Measurements from ENCODE around the gene ZBTB11.
"Not testable (repeated sequence)": the region's sequence is repeated elsewhere in the genome, so short reads cannot be mapped to it uniquely, and the experiment has no call there.

GRCh38 chr3:101641397-101642115, 35.4 kb downstream of the ZBTB11 start:
- TF ChIP-seq ZNF184 (tag by site-specific recombination; IDR thresholded peaks at IDR 0.05); CTCF (tag by site-specific recombination; IDR thresholded peaks at IDR 0.05); BCL11A (tag by site-specific recombination; IDR thresholded peaks at IDR 0.05; ENCODE audit: low read depth); ZNF221 (tag by site-specific recombination; IDR thresholded peaks at IDR 0.05; ENCODE audit: borderline replicate concordance); ZNF121 (tag by site-specific recombination; IDR thresholded peaks at IDR 0.05): not testable (repeated sequence)
- TF ChIP-seq, protein P1, sequence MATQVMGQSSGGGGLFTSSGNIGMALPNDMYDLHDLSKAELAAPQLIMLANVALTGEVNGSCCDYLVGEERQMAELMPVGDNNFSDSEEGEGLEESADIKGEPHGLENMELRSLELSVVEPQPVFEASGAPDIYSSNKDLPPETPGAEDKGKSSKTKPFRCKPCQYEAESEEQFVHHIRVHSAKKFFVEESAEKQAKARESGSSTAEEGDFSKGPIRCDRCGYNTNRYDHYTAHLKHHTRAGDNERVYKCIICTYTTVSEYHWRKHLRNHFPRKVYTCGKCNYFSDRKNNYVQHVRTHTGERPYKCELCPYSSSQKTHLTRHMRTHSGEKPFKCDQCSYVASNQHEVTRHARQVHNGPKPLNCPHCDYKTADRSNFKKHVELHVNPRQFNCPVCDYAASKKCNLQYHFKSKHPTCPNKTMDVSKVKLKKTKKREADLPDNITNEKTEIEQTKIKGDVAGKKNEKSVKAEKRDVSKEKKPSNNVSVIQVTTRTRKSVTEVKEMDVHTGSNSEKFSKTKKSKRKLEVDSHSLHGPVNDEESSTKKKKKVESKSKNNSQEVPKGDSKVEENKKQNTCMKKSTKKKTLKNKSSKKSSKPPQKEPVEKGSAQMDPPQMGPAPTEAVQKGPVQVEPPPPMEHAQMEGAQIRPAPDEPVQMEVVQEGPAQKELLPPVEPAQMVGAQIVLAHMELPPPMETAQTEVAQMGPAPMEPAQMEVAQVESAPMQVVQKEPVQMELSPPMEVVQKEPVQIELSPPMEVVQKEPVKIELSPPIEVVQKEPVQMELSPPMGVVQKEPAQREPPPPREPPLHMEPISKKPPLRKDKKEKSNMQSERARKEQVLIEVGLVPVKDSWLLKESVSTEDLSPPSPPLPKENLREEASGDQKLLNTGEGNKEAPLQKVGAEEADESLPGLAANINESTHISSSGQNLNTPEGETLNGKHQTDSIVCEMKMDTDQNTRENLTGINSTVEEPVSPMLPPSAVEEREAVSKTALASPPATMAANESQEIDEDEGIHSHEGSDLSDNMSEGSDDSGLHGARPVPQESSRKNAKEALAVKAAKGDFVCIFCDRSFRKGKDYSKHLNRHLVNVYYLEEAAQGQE (tag by site-specific recombination; IDR thresholded peaks at IDR 0.05): not testable (repeated sequence)

Data from HEK293 (cell line).